Esophagus muscularis mucosa (tissue), 4 donors: ENCODE data around the gene DQX1. TPM values are rescaled to one million over a fixed set of nuclear protein-coding genes. Genes with fewer than 3 reads are reported as not detected.

ENCODE experiments used
- DNase-seq: peaks from one replicate; pipeline ENCODE4 v3.0.0-alpha.2; 2017; ENCODE audit errors: extremely low spot score
- H3K27ac ChIP-seq, 4 donors: fragments of 200-600 bp; sonication (generic); replicated peaks in 1 of 4; 1 replicate in 3 of 4; 2 replicates in 1 of 4; pipeline ENCODE4 v1.5.1; 2016 to 2019; ENCODE audit warnings: mild to moderate bottlenecking in 1 of 4
- H3K27me3 ChIP-seq, 4 donors: fragments of 200-600 bp; sonication (generic); one replicate each; pipeline versions ENCODE4 v1.5.1 to v1.6.0; 2016 to 2019
- H3K36me3 ChIP-seq, 4 donors: fragments of 200-600 bp; sonication (generic); one replicate each; pipeline ENCODE4 v1.5.1; 2016 to 2019
- H3K4me1 ChIP-seq, 4 donors: fragments of 200-600 bp; sonication (generic); one replicate each; pipeline ENCODE4 v1.5.1; 2016 to 2019
- H3K4me3 ChIP-seq, 4 donors: fragments of 200-600 bp; sonication (generic); 1 replicate in 2 of 4; 2 replicates in 2 of 4; pipeline ENCODE4 v1.5.1; 2016 to 2019; ENCODE audit warnings: mild to moderate bottlenecking in 4 of 4, moderate library complexity in 1 of 4
- H3K9me3 ChIP-seq, 4 donors: fragments of 200-600 bp; sonication (generic); 1 replicate in 3 of 4; 2 replicates in 1 of 4; pipeline ENCODE4 v1.5.1; 2016 to 2019
- EP300 ChIP-seq: sonication (generic); formaldehyde crosslinking; IDR thresholded peaks from one replicate; pipeline ENCODE4 v1.6.1; 2017; ENCODE audit warnings: antibody characterized with exemption
- POLR2A ChIP-seq: fragments of 450-650 bp; IDR thresholded peaks from one replicate; pipeline ENCODE4 v1.6.1; 2017; ENCODE audit warnings: antibody characterized with exemption, moderate library complexity, mild to moderate bottlenecking, low read depth
- POLR2AphosphoS5 ChIP-seq, 2 donors: sonication (generic); formaldehyde crosslinking; IDR thresholded peaks; one replicate each; pipeline ENCODE4 v1.6.1; 2017; ENCODE audit warnings: antibody characterized with exemption in 2 of 2
- WGBS: methylation state at CpG from one replicate; pipeline ENCODE4 v1.1.5; 2018; 5-methylcytosine and 5-hydroxymethylcytosine counted together
- intact Hi-C: fragments of 100-400 bp; cut with DNase I; formaldehyde crosslinking; loops from one replicate; pipeline ENCODE4 v1.15.1; 2023
- total RNA-seq, 4 donors: library from RNA; depleted of rRNA; stranded (reverse); fragments of >200 nt; gene quantifications; one replicate each; pipeline versions ENCODE4 v1.1.0 to v1.2.1, GENCODE V29; 2016
- TF ChIP-seq, protein P1 (sequence below), 3 experiments: fragments of 200-600 bp in 2 of 3; fragments of 450-650 bp in 1 of 3; sonication (generic) in 2 of 3; IDR thresholded peaks; one replicate each; pipeline ENCODE4 v1.5.1; 2017 to 2019; ENCODE audit warnings: antibody characterized with exemption in 3 of 3, mild to moderate bottlenecking in 2 of 3, moderate library complexity in 1 of 3

Gene DQX1
- total RNA-seq, 4 donors from 2014 or later = not detected

DNA sequence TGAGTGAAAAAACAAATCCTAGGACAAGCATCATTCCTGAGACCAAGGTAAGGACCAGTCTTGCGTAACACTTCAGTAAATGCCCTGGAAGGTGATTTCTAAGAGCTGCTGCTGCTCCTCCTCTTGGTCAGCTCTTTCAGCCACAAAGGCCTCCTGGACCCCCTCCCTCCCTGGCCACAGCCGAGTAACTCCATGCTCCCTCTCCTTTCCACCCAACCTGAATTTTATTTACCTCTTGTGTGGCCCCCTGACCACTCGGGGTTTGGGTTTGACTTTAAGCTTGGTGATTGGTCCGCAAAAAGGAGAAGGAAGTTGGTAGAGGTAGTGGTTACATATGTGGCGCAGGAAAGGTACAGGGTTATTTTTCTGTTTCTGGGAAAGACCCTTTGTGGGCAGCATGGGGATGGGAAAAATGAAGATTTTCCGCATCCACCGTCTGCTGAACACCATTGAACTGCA is 12.9 kb upstream of the DQX1 start:
- H3K9me3 ChIP-seq = no peaks in the 10 kb centered on the region
- intact Hi-C loops = no loop called here
- TF ChIP-seq POLR2AphosphoS5 (IDR thresholded peaks at IDR 0.05) (no peak), POLR2A (no peak), EP300 (no peak)
- TF ChIP-seq, protein P1, sequence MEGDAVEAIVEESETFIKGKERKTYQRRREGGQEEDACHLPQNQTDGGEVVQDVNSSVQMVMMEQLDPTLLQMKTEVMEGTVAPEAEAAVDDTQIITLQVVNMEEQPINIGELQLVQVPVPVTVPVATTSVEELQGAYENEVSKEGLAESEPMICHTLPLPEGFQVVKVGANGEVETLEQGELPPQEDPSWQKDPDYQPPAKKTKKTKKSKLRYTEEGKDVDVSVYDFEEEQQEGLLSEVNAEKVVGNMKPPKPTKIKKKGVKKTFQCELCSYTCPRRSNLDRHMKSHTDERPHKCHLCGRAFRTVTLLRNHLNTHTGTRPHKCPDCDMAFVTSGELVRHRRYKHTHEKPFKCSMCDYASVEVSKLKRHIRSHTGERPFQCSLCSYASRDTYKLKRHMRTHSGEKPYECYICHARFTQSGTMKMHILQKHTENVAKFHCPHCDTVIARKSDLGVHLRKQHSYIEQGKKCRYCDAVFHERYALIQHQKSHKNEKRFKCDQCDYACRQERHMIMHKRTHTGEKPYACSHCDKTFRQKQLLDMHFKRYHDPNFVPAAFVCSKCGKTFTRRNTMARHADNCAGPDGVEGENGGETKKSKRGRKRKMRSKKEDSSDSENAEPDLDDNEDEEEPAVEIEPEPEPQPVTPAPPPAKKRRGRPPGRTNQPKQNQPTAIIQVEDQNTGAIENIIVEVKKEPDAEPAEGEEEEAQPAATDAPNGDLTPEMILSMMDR (IDR thresholded peaks at IDR 0.05) = no peak
- no peak overlapping the region for H3K4me3 ChIP-seq
- 74% methylated on average over 7 of the region's 7 CpGs for WGBS
- H3K27ac ChIP-seq = no peak overlapping the region
- no peak for DNase-seq
- peaks cover 0 to 13% (median 0%) of the 10 kb centered on the region in 4 donors for H3K4me1 ChIP-seq
- H3K36me3 ChIP-seq = peaks cover 0 to 5% (median 1%) of the 10 kb centered on the region in 4 donors
- peaks cover 0 to 6% (median 0%) of the 10 kb centered on the region in 4 donors for H3K27me3 ChIP-seq

DNA sequence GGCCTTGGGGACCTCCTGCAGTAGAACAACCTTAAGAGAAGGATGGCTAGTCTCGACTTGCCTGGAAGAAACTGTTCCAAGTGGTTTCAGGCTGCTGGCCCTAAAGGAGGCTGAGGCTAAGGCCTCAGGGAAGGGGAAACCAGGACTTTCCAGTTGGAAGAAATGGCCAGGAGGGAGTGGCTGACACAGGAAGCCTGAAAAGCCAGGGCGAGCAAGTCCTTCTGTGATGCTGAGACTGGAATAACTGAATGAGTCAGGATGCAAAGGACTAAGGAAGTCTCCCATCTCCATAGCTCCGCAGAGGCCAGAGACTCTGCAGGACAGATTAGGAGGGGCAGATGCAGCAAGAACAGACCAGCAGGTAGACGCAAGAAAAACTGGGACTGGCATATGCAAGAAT is 11.1 kb upstream of the DQX1 start:
- peaks cover 0 to 6% (median 0%) of the 10 kb centered on the region in 4 donors for H3K27me3 ChIP-seq
- WGBS = 73% methylated on average over 4 of the region's 4 CpGs
- TF ChIP-seq POLR2AphosphoS5 (IDR thresholded peaks at IDR 0.05) = no peak
- TF ChIP-seq POLR2A = no peak
- TF ChIP-seq, protein P1 (IDR thresholded peaks at IDR 0.05) = no peak
- intact Hi-C loops = no loop called here
- H3K4me1 ChIP-seq = peaks cover 0 to 13% (median under 1%) of the 10 kb centered on the region in 4 donors
- H3K27ac ChIP-seq = no peak overlapping the region
- DNase-seq = no peak
- H3K36me3 ChIP-seq = peaks cover 7 to 22% (median 18%) of the 10 kb centered on the region in 4 donors
- H3K4me3 ChIP-seq = no peak overlapping the region
- no peaks in the 10 kb centered on the region for H3K9me3 ChIP-seq

DNA sequence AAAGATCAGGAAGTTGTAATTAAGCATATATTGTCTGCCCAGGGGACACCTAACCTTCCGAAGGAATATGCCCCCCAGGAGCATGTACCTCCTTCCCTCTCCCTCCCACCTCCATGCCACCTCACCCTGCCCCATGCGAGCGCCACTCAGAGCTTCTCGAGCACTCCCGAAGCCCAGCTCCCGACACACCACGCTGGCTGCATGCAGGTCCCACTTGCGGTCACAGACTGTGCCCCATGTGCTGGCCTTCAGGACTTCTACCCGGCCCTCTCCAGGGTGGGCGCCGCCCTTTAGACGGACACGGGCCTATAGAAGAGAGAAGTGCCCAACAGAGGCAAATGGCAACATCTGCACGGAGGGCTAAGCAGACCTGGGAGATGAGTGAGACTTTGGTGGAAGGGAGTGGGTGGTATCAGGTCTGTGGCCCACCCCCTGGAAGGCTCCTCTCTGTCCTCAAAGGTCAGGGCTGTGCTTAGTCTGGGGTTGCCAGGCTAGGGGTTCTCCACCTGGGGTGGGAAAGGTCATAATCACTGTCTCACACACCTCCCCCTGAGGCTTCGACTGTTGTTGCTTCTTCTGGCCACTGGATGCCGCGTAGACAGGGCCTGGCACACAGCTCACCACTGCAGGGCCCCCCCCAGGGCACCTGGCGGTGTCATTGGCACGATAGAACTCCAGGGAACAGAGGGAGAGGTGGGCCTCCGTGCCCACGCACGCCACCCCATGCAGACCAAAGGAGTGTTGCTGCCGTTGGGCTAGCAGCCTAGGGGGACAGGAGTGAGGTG is 10.3 kb upstream of the DQX1 start:
- TF ChIP-seq, protein P1 (IDR thresholded peaks at IDR 0.05) = no peak
- no peak for DNase-seq
- peaks cover 0 to 6% (median 0%) of the 10 kb centered on the region in 4 donors for H3K27me3 ChIP-seq
- H3K9me3 ChIP-seq = no peaks in the 10 kb centered on the region
- peaks cover 7 to 23% (median 19%) of the 10 kb centered on the region in 4 donors for H3K36me3 ChIP-seq
- peaks cover 1 to 18% (median 6%) of the 10 kb centered on the region in 4 donors for H3K4me1 ChIP-seq
- H3K27ac ChIP-seq = no peak overlapping the region
- intact Hi-C loops = no loop called here
- WGBS = 88% methylated on average over 23 of the region's 23 CpGs
- no peak overlapping the region for H3K4me3 ChIP-seq

DNA sequence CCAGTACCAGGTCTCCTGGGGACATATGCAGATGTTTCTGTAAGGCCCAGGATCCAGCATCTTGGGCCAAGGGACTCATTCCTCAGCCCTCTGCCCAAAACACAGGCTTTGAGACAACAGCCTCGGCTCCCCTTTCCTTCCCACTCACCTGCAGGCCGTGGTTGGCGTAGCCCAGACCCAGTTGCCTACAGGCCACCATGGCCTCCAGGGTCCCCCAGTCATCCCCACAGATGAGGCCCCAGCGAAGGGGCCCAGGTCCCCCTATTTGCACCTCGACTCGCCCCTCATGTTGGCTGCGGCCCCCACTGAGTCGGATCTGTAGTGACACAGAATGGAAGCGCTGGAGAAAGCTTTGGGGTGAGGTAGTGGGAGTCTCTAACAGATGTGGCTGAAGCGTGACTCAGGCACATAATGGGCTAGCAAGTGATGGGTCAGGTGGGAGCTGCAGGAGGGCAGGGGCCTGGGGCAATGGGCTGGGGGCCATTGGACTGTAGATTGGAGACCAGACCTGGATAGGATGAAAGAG is 9.5 kb upstream of the DQX1 start:
- WGBS = 89% methylated on average over 8 of the region's 10 CpGs
- H3K36me3 ChIP-seq = peaks cover 7 to 23% (median 19%) of the 10 kb centered on the region in 4 donors
- intact Hi-C loops = no loop called here
- H3K4me3 ChIP-seq = no peak overlapping the region
- peaks cover 0 to 6% (median 0%) of the 10 kb centered on the region in 4 donors for H3K27me3 ChIP-seq
- no peak overlapping the region for H3K27ac ChIP-seq
- TF ChIP-seq POLR2AphosphoS5 (IDR thresholded peaks at IDR 0.05) (no peak), EP300 (no peak), POLR2A (no peak)
- TF ChIP-seq, protein P1 (IDR thresholded peaks at IDR 0.05) = no peak
- H3K4me1 ChIP-seq = peaks cover 10 to 23% (median 15%) of the 10 kb centered on the region in 4 donors
- no peak for DNase-seq
- no peaks in the 10 kb centered on the region for H3K9me3 ChIP-seq
